Tongue (tissue), 2 donors: Measurements from ENCODE around the gene ETFRF1. TPM values are rescaled to one million over a fixed set of nuclear protein-coding genes. Genes with fewer than 3 reads are reported as not detected.

Source experiments
- DNase-seq: peaks from one replicate; pipeline ENCODE4 v3.0.0-alpha.2; 2015
- total RNA-seq: library from RNA; depleted of rRNA; stranded (reverse); fragments of >200 nt; gene quantifications from one replicate; pipeline ENCODE4 v1.2.3, GENCODE V29; 2014

ETFRF1 gene
- total RNA-seq, result 46.0 TPM

GRCh38 chr12:25195056-25195971 is at the start of gene ETFRF1, which contains the start of gene DNAI7:
TSS of gene ETFRF1 (plus strand) at chr12:25195237. CDS start at chr12:25203957, 8,720 bp downstream.
TSS of gene DNAI7 (minus strand) at chr12:25195160. CDS start at chr12:25195078, 82 bp downstream.
- peak; percentile 99 for DNase-seq

- no peak for DNase-seq
Observed at GRCh38 chr12:25146686-25147085, 48.4 kb upstream of the ETFRF1 start.

GRCh38 chr12:25151476-25151875 is 43.6 kb upstream of the ETFRF1 start:
- DNase-seq, result peak; percentile 54

- no peak for DNase-seq
Observed at GRCh38 chr12:25152055-25152454, 43.0 kb upstream of the ETFRF1 start.

GRCh38 chr12:25155022-25155576 is 39.9 kb upstream of the ETFRF1 start:
- peak; percentile 49 for DNase-seq

- DNase-seq, result no peak
Observed at GRCh38 chr12:25156061-25156460, 39.0 kb upstream of the ETFRF1 start.

- DNase-seq, result no peak
Observed at GRCh38 chr12:25162866-25163265, 32.2 kb upstream of the ETFRF1 start.

- no peak for DNase-seq
Observed at GRCh38 chr12:25182765-25183164, 12.3 kb upstream of the ETFRF1 start.

GRCh38 chr12:25184132-25184531 is 10.9 kb upstream of the ETFRF1 start:
- DNase-seq, result no peak

- no peak for DNase-seq
Observed at GRCh38 chr12:25186038-25186787, 8.8 kb upstream of the ETFRF1 start.

- no peak for DNase-seq
Observed at GRCh38 chr12:25186788-25187402, 8.1 kb upstream of the ETFRF1 start.

- no peak for DNase-seq
Observed at GRCh38 chr12:25187781-25188180, 7.3 kb upstream of the ETFRF1 start.

GRCh38 chr12:25189656-25190055 is 5.4 kb upstream of the ETFRF1 start:
- no peak for DNase-seq

GRCh38 chr12:25190793-25191192 is 4.2 kb upstream of the ETFRF1 start:
- DNase-seq, result no peak

GRCh38 chr12:25194214-25194613 is 823 bp upstream of the ETFRF1 start:
- peak; percentile 43 for DNase-seq

- DNase-seq, result no peak
Observed at GRCh38 chr12:25194722-25195055, 348 bp upstream of the ETFRF1 start.

GRCh38 chr12:25197608-25198007 is 2.6 kb downstream of the ETFRF1 start:
- no peak for DNase-seq

GRCh38 chr12:25200703-25201102 is 5.7 kb downstream of the ETFRF1 start:
- DNase-seq, result no peak

GRCh38 chr12:25202137-25202536 is 7.1 kb downstream of the ETFRF1 start:
- DNase-seq, result no peak

- DNase-seq, result no peak
Observed at GRCh38 chr12:25207411-25207810, 12.4 kb downstream of the ETFRF1 start.

GRCh38 chr12:25207846-25208245 is 12.8 kb downstream of the ETFRF1 start:
- DNase-seq, result no peak

GRCh38 chr12:25208554-25208953 is 13.5 kb downstream of the ETFRF1 start:
- no peak for DNase-seq

GRCh38 chr12:25213338-25213737 is 18.3 kb downstream of the ETFRF1 start:
- no peak for DNase-seq
